IPS-18c (cell line): ENCODE results near the gene PLEKHM2.

Experiments
- H3K4me3 ChIP-seq: 2 replicates; pipeline ENCODE4 v1.7.0; 2013; ENCODE audit warnings: low read depth, mild to moderate bottlenecking, low read length, moderate library complexity; ENCODE audit not compliant: insufficient read depth
- H3K9me3 ChIP-seq: one replicate; pipeline ENCODE4 v1.6.1; 2013; ENCODE audit warnings: mild to moderate bottlenecking, low read length, moderate library complexity; ENCODE audit not compliant: control insufficient read depth, insufficient read depth

Gene PLEKHM2

GRCh38 chr1:15758343-15758931 lies 74.3 kb downstream of the PLEKHM2 start, which contains the start of gene FBLIM1:
TSS of gene FBLIM1 (plus strand) at chr1:15758795. CDS start at chr1:15764984, 6,189 bp downstream.
- H3K4me3 ChIP-seq = peak within 1 kb of the TSS; percentile 82

GRCh38 chr1:15758953-15759661 lies 75.0 kb downstream of the PLEKHM2 start:
- Histone ChIP-seq H3K4me3 (peak overlapping the region; percentile 82), H3K9me3 (no peaks in the 10 kb centered on the region)

More at GRCh38 chr1:15758343-15758931, 74.3 kb downstream of the PLEKHM2 start, which contains the start of gene FBLIM1:
- no peaks in the 10 kb centered on the region for H3K9me3 ChIP-seq

DNA sequence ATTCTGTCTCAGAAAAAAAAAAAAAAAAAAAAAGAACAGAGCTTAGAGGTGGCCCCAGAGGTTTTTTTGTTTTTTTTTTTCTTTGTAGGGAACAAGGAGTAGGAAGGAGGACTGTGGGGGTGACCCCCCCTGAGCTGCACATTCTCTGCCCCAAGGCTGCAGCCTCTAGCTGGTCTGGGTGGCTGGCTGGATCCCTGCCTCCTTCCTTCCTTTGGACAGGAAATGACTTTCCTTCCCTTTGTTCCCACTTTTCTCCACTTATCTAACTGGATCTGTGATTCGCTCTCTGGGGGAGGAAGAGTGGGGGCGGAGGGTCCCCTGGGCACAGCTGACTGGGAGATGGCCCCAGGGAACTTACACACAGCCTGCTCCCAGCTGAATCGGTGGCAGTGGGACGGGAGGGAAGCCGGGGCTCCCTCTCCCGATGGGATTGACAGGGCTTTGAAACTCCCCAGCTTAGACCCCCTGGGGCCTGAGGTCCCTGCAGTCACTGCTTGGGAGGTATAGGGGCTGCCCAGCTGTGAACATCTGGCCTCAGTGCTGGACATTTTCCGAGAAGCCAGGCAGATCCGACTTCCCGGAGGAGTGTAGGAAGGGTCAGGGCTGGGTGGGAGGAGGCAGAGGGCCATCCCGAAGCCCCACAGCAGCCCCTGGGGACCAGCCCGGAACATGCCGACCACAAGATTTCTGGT lies 76.5 kb downstream of the PLEKHM2 start:
- Histone ChIP-seq H3K4me3 (peak overlapping the region; percentile 15; the same call in 1 of the 2 replicates), H3K9me3 (no peaks in the 10 kb centered on the region)

GRCh38 chr1:15761366-15762128 lies 77.4 kb downstream of the PLEKHM2 start:
- Histone ChIP-seq H3K9me3 (no peaks in the 10 kb centered on the region), H3K4me3 (no peak overlapping the region)

DNA sequence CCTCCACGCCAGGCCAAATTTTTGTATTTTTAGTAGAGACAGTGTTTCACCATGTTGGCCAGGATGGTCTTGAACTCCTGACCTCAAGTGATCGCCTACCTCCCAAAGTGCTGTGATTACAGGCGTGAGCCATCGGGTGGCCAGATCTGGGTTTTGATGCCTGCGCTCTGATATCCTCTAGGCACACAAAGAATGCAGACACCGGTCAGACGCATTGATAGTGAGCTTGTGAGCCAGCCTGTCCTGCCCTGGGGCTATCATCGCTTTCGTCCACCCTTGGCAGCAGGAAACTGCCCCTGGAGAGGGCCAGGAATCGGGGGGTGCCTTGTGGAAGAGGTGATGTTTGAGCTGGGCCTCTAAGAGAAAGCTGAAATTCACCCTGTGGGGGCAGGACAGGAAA lies 78.4 kb downstream of the PLEKHM2 start:
- Histone ChIP-seq H3K4me3 (no peak overlapping the region), H3K9me3 (no peaks in the 10 kb centered on the region)

DNA sequence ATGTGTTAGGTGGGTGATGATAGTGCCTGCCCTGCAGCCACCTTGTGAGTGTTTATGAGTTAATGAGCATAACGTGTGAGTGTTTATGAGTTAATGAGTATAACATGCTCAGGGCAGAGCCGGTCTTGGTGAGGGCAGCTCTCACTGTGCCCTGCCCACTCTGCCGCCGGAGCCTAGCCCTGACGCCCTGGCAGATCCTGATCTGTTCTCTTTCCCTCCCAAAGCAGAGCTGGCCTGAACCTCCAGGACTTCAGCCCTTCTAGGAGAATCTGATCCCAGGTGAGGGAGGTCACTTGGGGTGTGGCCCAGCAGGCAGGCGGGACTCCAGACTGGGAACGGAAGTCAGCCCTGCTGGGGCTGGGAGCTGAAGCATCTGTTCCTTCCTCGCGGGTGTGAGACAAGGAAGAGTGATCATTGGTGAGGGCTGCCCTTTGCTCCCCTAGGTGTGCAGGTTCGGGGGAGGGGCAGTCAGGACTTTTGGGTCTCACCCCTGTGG lies 80.2 kb downstream of the PLEKHM2 start:
- no peak overlapping the region for H3K4me3 ChIP-seq

GRCh38 chr1:15764890-15765289 lies 80.8 kb downstream of the PLEKHM2 start:
- Histone ChIP-seq H3K9me3 (no peaks in the 10 kb centered on the region), H3K4me3 (no peak overlapping the region)

More for the DNA sequence above, 80.2 kb downstream of the PLEKHM2 start:
- no peaks in the 10 kb centered on the region for H3K9me3 ChIP-seq

DNA sequence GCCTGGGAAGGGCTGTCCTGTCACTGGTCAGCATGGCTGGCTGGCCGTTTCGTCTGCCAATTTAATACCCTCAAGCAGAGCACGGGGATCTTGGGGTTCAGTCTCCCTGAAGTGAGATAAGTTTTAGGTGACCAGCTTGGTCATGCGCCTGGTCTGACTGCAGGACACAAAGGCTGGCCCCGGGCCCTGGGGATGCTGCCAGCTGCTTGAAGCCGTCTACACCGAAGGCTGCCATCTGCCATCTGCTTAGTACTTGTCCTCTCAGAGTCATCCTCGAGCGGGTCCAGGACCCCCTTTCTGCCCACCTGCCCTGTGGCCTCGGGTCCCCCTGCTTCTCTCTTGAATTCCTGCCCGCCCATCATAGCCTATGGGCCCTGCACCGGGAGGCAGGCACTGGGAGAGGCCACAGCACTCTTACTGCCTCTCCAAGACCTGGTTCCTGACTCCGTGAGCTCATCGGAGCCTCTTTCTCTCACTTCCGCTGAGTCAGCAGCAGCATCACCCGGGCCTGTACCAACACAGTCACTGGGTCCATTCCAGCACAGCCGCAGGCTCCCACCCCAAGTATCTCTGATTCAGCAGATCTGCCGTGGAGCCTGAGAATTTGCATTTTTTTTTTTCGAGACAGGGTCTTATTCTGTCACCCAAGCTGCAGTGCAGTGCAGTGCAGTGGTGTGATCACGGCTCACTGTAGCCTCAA lies 81.5 kb downstream of the PLEKHM2 start:
- no peak overlapping the region for H3K4me3 ChIP-seq

GRCh38 chr1:15767941-15768340 lies 83.8 kb downstream of the PLEKHM2 start:
- H3K4me3 ChIP-seq = no peak overlapping the region
- H3K9me3 ChIP-seq = no peaks in the 10 kb centered on the region

More for the DNA sequence above, 81.5 kb downstream of the PLEKHM2 start:
- no peaks in the 10 kb centered on the region for H3K9me3 ChIP-seq

DNA sequence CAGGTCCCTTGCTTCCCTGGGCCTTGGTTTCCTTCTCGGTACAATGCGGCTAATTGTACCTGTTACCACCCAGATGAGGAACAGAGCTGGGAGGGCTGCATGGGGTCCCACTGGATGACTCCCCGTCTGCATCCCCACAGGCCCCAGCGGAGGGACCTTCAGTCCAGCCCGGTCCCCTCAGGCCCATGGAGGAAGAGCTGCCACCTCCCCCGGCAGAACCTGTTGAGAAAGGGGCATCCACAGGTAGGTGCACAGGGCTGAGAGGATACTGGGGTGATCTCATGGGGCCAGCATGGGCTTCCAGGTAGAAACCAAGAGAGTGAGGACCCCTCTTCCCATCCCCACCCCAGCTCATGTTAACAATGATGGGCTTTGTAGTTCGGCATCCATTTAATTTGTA lies 84.3 kb downstream of the PLEKHM2 start:
- Histone ChIP-seq H3K9me3 (no peaks in the 10 kb centered on the region), H3K4me3 (no peak overlapping the region)

DNA sequence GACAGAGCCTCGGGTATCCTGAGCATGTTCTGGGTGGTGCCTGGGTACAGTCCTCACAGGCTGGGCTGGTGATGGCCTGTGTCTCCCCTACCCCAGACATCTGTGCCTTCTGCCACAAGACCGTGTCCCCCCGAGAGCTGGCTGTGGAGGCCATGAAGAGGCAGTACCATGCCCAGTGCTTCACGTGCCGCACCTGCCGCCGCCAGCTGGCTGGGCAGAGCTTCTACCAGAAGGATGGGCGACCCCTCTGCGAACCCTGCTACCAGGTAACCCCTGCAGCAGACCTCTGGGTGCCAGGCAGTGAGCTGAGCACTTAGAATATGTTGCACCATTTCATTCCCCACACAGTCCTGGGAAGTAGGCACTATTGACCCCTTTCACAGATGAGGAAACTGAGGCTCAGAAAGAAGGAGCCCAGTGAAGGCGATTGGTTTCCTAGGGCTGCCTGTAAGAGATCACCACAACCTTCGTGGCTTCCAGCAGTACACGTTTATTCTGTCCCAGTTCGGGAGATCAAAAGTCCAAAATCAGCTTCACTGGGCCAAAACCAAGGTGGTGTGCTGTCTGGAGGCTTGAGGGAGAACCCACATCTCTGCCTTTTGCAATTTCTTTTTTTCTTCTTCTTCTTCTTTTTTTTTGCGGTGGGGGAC lies 86.3 kb downstream of the PLEKHM2 start:
- Histone ChIP-seq H3K9me3 (no peaks in the 10 kb centered on the region), H3K4me3 (no peak overlapping the region)

DNA sequence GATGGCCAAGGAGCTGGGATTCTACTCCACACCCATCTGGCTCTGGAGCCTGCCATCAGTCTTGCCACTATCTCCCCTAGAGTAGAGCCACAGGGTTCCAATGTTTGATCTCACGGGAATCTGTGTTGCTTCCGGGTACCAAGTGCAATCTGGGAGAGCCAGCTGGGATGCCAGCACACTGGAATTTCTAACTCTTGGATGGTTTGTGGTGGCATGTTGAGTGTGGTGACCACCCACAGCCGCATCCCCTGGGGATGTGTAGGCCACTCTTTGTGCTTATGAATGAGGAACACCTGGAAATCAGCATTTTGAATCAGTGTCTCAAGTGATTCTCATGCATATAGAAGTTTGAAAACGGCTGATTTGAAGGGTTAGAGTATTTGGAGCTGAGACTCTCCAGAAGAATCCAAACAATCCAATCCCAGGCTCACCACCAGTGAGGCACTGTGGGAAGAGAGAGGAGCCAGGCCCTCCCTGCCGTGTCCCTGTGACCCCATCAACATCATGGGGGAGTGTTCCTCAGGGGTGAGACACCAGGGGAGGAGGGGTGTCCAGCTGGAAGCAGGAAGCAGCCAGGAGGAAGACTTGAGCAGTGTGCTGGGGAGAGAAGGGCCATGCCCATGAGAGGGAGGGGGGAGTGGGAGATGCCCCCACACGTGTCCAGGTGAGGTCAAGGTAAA lies 87.9 kb downstream of the PLEKHM2 start:
- Histone ChIP-seq H3K4me3 (no peak overlapping the region), H3K9me3 (no peaks in the 10 kb centered on the region)

DNA sequence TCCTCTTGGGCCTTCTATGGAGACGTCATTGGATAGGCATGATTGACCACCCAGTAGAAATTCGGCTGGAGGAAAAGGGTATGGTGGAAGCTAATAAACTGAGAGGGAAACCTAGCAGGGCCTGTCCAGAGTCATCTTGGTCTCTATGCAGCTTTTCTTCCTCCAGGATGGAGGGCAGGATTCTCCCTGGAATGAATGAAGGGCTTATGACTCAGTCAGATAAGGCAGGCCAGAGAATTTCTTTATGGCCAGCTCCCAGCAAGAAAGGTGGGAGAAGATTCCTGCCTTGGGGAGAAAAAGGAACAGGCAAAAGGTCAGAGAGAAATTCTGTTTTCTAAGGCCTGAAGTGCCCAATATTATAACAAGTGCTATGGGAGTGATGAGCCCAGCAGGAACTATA lies 91.6 kb downstream of the PLEKHM2 start:
- Histone ChIP-seq H3K9me3 (no peaks in the 10 kb centered on the region), H3K4me3 (no peak overlapping the region)

DNA sequence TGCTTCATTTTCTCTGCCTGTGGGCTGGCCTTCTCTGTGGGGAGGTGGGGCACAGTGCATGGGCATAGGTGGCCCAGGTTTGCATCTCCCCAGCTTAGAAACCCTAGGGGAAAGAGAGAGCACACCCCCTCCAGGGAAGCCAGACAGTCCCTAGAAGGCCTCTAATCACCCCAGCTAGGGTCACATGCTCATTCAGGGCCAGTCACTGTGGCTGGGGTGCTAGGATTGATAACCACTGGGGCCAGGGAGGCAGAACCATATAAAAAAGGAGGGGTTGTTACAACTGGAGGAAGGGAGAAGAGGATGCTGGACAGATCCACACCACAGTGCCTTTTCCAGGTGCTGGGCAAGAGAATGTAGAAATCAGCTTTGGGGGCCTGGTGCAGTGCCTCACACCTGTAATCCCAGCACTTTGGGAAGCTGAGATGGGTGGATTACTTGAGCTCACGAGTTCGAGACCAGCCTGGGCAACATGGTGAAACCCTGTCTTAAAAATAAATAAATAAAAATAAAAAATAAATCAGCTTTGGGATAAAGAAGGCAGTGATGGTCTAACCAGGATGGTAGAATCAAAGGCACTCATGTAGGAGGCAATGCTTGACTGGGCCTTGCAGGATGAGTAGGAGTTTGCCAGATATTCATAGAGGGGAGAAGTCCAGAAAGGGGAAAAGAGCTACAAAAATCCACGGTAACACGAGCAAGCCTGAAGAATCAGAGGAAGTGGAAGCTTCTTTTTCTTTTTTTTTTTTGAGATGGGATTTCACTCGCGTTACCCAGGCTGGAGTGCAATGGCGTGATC lies 94.0 kb downstream of the PLEKHM2 start:
- H3K9me3 ChIP-seq = no peaks in the 10 kb centered on the region
- H3K4me3 ChIP-seq = no peak overlapping the region
